HG02588 (cell line): ENCODE data around the gene NME2.
"Not testable (repeated sequence)": the region's sequence is repeated elsewhere in the genome, so short reads cannot be mapped to it uniquely, and the experiment has no call there.

Source experiments
- ATAC-seq: cut with Tn5 transposase; IDR thresholded peaks from one replicate; pipeline ENCODE4 v1.9.1; 2021; ENCODE audit warnings: mild to moderate bottlenecking, moderate library complexity; ENCODE audit not compliant: unreplicated experiment

Gene NME2

DNA sequence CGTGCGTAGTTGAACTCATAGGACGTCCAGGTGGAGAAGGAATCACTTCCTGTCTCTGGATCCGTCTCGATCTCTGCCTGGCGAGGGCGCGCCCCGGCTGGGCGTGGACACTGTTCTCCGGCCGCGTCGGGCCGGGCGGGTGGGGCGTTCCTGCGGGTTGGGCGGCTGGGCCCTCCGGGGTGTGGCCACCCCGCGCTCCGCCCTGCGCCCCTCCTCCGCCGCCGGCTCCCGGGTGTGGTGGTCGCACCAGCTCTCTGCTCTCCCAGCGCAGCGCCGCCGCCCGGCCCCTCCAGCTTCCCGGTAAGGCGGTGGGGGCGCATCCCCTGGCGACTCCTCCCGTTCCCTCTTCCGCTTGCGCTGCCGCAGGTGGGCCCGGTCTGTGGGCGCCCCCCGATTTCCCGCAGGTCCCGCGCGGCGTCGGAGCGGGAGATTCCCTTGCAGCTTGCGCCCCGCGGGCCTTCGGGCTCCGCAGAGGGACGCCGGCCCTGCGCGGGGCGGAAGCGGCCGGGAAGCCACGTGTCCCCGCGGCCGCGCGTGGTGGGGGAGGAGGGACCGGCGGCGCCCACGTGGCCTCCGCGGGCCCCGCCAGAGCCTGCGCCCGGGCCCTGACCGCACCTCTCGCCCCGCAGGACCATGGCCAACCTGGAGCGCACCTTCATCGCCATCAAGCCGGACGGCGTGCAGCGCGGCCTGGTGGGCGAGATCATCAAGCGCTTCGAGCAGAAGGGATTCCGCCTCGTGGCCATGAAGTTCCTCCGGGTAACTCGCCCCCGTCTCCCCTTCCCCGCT is at the start of gene NME2:
Gene NME2, plus strand, starts transcription at position 214 of the 789 bp plus-strand sequence. Its CDS starts 420 bp downstream, at position 634.
- ATAC-seq = peak; percentile 87

GRCh38 chr17:51118330-51119195 is 47.6 kb upstream of the NME2 start:
- ATAC-seq = no peak

DNA sequence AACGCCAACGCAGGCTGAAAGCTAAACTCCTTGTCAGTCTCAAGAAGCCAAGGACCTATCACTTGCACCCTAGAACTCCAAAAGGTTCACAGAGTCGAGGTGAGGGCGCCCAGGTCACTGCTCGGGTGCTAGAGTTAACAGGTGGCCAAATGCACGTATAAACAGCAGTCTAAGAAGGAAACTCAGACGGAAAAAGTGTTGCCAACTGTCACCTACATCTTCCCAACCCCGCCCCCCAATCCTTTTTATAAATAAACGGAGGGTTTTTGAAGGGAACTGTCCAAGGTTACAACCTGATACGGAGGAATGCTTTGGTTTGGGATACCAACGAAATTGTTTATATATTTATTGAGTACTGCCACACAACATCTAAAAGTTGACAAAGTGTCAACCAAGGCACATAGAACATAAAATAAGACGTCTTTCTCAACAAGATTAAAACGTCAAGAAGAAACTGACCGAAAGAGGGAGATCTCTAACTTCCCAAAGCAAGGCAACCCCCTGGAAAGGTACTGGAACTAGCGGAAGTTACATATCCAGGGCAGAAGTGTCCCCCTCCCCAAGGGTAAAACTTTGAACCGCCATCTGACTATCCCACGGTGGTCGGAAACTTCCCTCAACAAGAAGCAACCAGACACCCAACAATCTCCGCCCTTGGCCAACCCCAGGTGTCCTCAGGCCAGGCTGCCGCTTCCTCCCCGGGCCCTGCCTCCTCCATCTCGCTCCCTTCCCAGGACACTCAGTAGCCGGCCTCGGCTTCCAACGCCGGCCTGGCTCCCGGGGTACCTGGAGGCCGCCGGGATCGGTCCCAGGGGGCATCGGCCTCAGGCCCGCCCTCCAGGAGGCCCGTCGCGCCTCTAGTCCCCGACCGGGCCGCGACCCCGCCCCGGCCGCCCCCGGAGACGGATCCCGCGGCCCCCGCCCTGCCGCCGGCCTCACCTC is 46.5 kb upstream of the NME2 start:
- ATAC-seq = peak; percentile 8

DNA sequence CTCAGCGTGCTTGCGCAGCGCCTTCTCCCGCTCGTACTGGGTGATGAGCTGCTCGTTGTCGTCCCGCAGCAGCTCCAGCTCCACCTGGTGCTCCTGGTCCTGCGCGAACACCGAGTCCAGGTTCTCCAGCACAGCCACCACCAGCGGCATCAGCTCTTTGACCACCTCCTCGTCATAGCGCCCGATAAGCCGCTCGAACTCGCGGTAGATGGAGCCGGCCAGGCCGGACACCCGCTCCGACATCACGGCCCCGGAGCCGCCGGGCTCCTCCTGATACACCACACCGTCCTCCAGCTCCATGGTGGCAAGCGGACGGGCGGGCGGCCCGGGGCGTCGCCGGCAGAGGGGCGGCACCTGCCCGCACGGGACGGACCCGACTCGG is 45.9 kb upstream of the NME2 start:
- peak; percentile 23 for ATAC-seq

- ATAC-seq = peak; percentile 69
Measured at GRCh38 chr17:51120739-51121619, 45.2 kb upstream of the NME2 start, which contains the start of gene SPAG9. Gene SPAG9 (minus strand): TSS chr17:51120868. CDS start chr17:51120656, 212 bp downstream.

DNA sequence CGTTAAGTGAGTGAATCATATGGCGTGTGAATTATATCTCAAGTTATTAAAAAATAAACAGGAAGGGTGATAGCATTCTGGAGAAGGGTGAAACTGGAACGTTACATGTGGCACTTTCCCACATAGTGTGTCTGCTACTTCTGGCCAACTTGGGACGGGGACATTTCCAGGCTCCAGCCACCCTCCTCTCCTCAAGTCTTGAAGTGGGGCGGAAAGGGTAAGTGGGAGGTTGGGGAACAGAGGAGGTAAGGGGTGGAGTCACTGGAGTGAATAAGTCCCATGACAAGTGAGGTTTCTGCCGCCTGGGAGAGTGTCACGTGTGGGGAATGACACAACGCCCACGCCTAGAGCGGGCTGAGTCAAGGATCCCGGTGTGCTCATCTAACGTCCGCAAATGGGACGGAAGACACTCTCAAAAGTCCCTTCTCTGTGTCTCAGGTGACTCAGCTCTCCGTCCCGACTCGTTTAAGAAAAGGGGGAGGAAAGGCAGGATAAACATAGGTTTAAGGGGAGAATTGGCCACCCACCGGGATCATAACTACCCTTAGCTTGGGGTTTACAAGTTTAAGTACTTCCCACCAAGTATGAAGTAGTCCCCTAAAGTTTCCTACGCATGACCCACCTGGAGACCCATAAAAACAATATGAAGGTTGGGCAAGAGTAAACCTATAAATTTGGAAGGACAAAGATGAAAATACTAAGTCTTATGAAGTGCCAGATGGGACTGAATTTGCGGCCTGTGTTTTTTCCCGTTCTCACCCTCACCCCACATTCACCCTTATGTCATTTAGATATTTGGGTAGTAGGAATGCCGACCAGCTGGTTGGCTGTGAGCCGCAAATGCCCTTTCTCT is 44.4 kb upstream of the NME2 start:
- ATAC-seq = peak; percentile 34

DNA sequence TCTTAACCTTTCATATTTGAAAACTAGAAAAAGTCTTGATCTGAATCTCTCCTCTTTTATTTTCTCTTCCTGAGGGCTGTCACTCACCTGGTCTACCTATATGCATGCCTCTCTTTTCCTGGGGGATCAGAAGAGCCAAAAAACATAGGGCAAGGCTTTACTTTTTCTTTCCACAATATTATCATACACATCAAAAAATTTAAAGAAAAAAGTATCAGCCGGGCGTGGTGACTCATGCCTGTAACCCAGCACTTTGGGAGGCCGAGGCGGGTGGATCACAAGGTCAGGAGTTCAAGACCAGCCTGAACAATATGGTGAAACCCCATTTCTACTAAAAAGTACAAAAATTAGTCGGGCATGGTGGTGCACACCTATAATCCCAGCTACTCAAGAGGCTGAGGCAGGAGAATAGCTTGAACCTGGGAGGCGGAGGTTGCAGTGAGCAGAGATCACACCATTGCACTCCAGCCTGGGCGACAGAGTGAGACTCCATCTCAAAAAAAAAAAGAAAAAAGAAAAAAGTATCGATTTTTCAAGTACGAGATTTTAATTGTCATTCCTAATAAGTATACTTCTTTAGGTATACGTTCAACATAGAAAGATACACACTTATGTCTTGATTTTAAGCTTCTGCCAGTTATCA is 43.6 kb upstream of the NME2 start:
- ATAC-seq = not testable (repeated sequence)

GRCh38 chr17:51124640-51125503 is 41.3 kb upstream of the NME2 start:
- no peak for ATAC-seq

DNA sequence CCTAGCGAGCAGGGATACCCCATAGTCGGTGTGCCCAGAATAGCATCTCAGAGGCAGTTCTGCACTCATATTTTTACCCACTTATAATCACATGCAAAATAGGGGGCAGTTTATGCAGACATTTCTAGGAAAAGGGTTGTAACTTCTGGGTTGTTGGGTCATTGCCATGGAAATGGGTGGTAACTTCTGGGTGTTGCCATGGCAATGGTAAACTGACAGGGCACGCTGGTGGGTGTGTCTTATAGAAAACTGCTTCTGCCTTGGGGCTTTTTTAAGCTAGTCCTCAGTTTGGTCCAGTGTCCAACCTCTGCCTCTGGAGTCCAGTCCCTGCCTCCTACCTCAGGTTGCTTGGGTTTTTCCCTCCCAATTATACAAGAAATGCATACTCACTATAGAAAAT is 38.1 kb upstream of the NME2 start:
- ATAC-seq = no peak

- no peak for ATAC-seq
Measured at GRCh38 chr17:51132964-51133319, 33.3 kb upstream of the NME2 start.

DNA sequence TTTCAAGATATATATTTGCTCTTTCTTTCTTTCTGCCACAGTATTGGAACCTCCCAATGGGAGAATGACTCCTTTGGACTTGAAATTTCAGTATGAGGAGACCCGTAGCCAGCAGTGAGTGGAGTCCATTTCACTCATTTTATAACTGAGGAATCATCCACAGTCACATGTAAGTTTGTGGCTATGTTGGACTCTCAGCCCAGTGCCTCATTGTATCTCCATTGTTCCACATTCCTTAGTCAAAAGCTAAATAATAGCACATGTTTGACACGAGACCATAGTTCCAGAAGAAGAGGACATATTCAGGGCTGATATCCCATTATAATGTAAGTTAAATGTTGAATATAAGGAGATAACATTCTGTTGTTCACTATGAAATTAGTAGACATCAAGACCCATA is 32.8 kb upstream of the NME2 start:
- ATAC-seq = no peak

GRCh38 chr17:51135956-51136355 is 30.3 kb upstream of the NME2 start:
- no peak for ATAC-seq

GRCh38 chr17:51142597-51142996 is 23.6 kb upstream of the NME2 start:
- no peak for ATAC-seq

GRCh38 chr17:51144266-51145022 is 21.8 kb upstream of the NME2 start:
- ATAC-seq = no peak

GRCh38 chr17:51147650-51148049 is 18.6 kb upstream of the NME2 start:
- ATAC-seq = no peak

DNA sequence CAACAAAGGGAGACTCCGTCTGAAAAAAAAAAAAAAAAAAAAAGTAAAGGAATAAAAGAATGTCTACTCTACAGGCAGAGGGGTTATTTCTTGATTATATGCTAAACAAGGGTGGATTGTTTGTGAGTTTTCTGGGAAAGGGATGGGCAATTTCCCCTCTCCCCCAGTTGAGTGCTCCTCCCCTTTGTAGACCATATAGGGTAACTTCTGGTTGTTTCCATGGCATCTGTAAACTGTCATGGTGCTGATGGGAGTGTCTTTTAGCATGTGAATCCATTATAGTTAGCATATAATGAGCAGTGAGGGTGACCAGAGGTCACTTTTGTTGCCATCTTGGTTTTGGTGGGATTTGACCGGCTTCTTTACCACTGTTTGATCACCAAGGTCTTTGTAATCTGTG is 17.0 kb upstream of the NME2 start:
- no peak for ATAC-seq

- no peak for ATAC-seq
Measured at GRCh38 chr17:51150932-51151331, 15.3 kb upstream of the NME2 start.
